ENCODE results near the gene INAFM2. TPM values are rescaled to one million over a fixed set of nuclear protein-coding genes. Genes with fewer than 3 reads are reported as not detected.

Gene INAFM2
- total RNA-seq, 4 donors from 2014 or later: 13.8 to 25.9 (median 20.5) TPM

GRCh38 chr15:40358471-40359353 is 35.2 kb downstream of the INAFM2 start:
- peaks cover 0 to 27% (median 10%) of the 10 kb centered on the region in 4 donors for H3K4me1 ChIP-seq
- H3K27me3 ChIP-seq: no peaks in the 10 kb centered on the region
- TF ChIP-seq POLR2A (IDR thresholded peaks at IDR 0.05) (no peak), EP300 (IDR thresholded peaks at IDR 0.05) (no peak), CTCF (IDR thresholded peaks at IDR 0.05) (no peak)
- H3K4me3 ChIP-seq: peak overlapping the region; percentile 26 to 59 (median 48)
- no peaks in the 10 kb centered on the region for H3K36me3 ChIP-seq
- DNase-seq (ENCODE audit: low spot score in 2 of 2): no peak
- H3K9me3 ChIP-seq: no peaks in the 10 kb centered on the region
- 11 to 13% methylated on average over 26 to 30 of the region's 31 CpGs for WGBS, 2 donors
- no peak overlapping the region for H3K27ac ChIP-seq

DNA sequence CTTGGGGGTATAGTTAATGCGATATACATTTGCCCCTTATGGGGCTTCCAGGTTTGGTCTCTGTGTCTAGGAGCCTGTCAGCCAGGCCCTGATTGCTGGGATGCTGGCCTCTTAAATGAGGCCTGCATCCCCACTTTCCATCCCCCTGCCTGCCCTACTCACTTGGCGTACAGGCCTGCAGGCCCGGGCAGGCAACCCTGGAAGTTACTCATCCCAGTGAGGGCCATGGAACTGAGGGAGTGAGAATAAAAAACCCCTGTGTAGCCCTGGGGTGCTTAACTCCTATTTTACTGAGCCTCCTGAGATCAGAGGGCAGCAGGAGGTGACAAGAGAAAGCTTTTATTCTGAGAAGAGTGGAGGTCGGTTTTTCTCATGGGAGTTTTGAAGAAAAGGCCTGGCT is 36.5 kb downstream of the INAFM2 start:
- no peak overlapping the region for H3K27ac ChIP-seq
- no peak overlapping the region for H3K4me3 ChIP-seq
- H3K4me1 ChIP-seq: peaks cover 0 to 15% (median 9%) of the 10 kb centered on the region in 4 donors
- no peak for TF ChIP-seq CTCF (IDR thresholded peaks at IDR 0.05)
- no peak for TF ChIP-seq EP300 (IDR thresholded peaks at IDR 0.05)
- no peak for TF ChIP-seq POLR2A (IDR thresholded peaks at IDR 0.05)
- 83 to 89% methylated on average over 4 of the region's 4 CpGs for WGBS, 2 donors
- no peak for DNase-seq (ENCODE audit: low spot score in 2 of 2)
- H3K36me3 ChIP-seq: no peaks in the 10 kb centered on the region
- no peaks in the 10 kb centered on the region for H3K27me3 ChIP-seq
- no peaks in the 10 kb centered on the region for H3K9me3 ChIP-seq

DNA sequence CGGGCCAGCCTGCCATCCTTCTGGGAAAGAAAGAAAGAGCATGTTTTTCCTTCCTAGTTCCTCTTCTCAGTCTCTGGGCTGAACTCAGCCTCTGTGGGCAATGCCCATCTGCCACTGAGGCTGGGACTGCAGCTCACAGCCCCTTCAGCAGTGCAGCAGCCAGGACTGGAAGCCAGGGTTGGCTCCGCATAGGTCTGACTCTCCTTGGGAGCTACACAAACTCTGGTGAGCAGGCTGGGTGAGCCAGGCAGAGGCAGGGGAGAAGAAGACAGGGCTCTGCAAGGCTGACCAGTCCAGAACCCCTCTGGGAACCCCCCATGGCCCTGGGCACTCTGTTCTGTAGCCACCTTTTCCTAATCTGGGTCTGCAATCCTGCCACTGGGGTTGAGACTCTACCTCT is 38.1 kb downstream of the INAFM2 start:
- H3K4me3 ChIP-seq: no peak overlapping the region
- 63 to 74% methylated on average over 1 to 2 of the region's 2 CpGs for WGBS, 2 donors
- H3K9me3 ChIP-seq: no peaks in the 10 kb centered on the region
- no peak for DNase-seq (ENCODE audit: low spot score in 2 of 2)
- peaks cover 0 to 15% (median 9%) of the 10 kb centered on the region in 4 donors for H3K4me1 ChIP-seq
- H3K27ac ChIP-seq: no peak overlapping the region
- TF ChIP-seq EP300 (IDR thresholded peaks at IDR 0.05): no peak
- no peak for TF ChIP-seq CTCF (IDR thresholded peaks at IDR 0.05)
- no peaks in the 10 kb centered on the region for H3K36me3 ChIP-seq
- H3K27me3 ChIP-seq: no peaks in the 10 kb centered on the region

- H3K36me3 ChIP-seq: no peaks in the 10 kb centered on the region
- WGBS, 2 donors: 80 to 86% methylated on average over 6 to 8 of the region's 8 CpGs
- no peak for DNase-seq (ENCODE audit: low spot score in 2 of 2)
- H3K27ac ChIP-seq: no peak overlapping the region
- H3K9me3 ChIP-seq: no peaks in the 10 kb centered on the region
- TF ChIP-seq CTCF (IDR thresholded peaks at IDR 0.05) (no peak), POLR2A (IDR thresholded peaks at IDR 0.05) (no peak), EP300 (IDR thresholded peaks at IDR 0.05) (no peak)
- H3K27me3 ChIP-seq: no peaks in the 10 kb centered on the region
- peaks cover 0 to 16% (median 6%) of the 10 kb centered on the region in 4 donors for H3K4me1 ChIP-seq
- no peak overlapping the region for H3K4me3 ChIP-seq
Observed at GRCh38 chr15:40363611-40364010, 40.1 kb downstream of the INAFM2 start.

DNA sequence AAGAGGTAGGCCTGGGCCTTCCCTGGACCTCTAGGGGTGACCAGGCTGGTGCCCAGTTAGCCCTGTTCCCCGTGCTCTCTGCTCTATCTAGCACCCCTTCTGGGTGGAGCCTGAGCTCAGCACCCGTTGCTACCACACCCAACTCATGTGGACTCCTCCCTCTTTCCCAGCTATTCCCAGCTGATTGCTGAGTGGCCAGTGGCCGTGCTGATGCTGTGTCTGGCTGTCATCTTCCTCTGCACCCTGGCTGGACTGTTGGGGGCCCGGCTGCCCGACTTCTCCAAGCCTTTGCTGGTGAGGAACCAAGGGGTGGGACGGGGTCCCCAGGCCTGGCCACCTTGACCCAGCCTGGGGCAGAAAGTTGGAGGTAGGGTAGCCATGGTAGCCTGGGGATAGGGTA is 40.8 kb downstream of the INAFM2 start:
- H3K36me3 ChIP-seq: no peaks in the 10 kb centered on the region
- WGBS, 2 donors: 65 to 85% methylated on average over 6 of the region's 6 CpGs

More for the DNA sequence above, 40.8 kb downstream of the INAFM2 start:
- Histone ChIP-seq H3K27me3 (no peaks in the 10 kb centered on the region), H3K4me3 (no peak overlapping the region), H3K4me1 (peaks cover 0 to 14% (median 4%) of the 10 kb centered on the region in 4 donors), H3K9me3 (no peaks in the 10 kb centered on the region), H3K27ac (no peak overlapping the region)
- TF ChIP-seq EP300 (IDR thresholded peaks at IDR 0.05) (no peak), CTCF (IDR thresholded peaks at IDR 0.05) (no peak), POLR2A (IDR thresholded peaks at IDR 0.05) (no peak)
- no peak for DNase-seq (ENCODE audit: low spot score in 2 of 2)

Data from tibial nerve (tissue), 4 donors.